BJ (cell line): ENCODE results near the gene WASHC2A. TPM values are rescaled to one million over a fixed set of nuclear protein-coding genes. Genes with fewer than 3 reads are reported as not detected.
"Not testable (repeated sequence)": the region's sequence is repeated elsewhere in the genome, so short reads cannot be mapped to it uniquely, and the experiment has no call there.

Experiments used
- CTCF ChIA-PET: fragments of 350-600 bp; formaldehyde crosslinking; extraction: SDS; loops from one replicate; lab custom pipeline; 2021; ENCODE audit warnings: antibody characterized with exemption, inconsistent platforms; lab: Yijun Ruan, JAX
- POLR2A ChIA-PET: fragments of 300-600 bp; sonication (Branson Sonifier 250); formaldehyde crosslinking; extraction: SDS; loops from one replicate; lab custom pipeline; 2021; ENCODE audit warnings: antibody characterized with exemption; lab: Charles Lee
- DNase-seq: peaks from one replicate; pipeline ENCODE4 v3.0.0-alpha.2; 2011; ENCODE audit warnings: low read depth
- H3K27me3 ChIP-seq: 2 replicates; pipeline ENCODE4 v1.6.0; 2011; ENCODE audit warnings: low read length; ENCODE audit not compliant: control insufficient read depth, insufficient read depth
- H3K36me3 ChIP-seq: 2 replicates; pipeline ENCODE4 v1.5.1; 2011; ENCODE audit warnings: low read length; ENCODE audit not compliant: control insufficient read depth, insufficient read depth
- H3K4me3 ChIP-seq: 2 replicates; pipeline ENCODE4 v1.5.1; 2011; ENCODE audit warnings: low read depth, mild to moderate bottlenecking, control low read depth, low read length
- polyA plus RNA-seq: library from polyadenylated mRNA; depleted of rRNA; stranded (reverse); fragments of >200 nt; gene quantifications from 2 replicates; pipeline ENCODE4 v1.2.3, GENCODE V29; 2011
- TF ChIP-seq, protein P1 (sequence below): IDR thresholded peaks from 2 replicates; pipeline ENCODE4 v1.5.1; 2011; ENCODE audit warnings: low read depth, mild to moderate bottlenecking, control low read depth, inconsistent platforms, low read length, moderate library complexity; ENCODE audit not compliant: insufficient read depth

The WASHC2A gene
- polyA plus RNA-seq, 1 experiment = 28.4 TPM

DNA sequence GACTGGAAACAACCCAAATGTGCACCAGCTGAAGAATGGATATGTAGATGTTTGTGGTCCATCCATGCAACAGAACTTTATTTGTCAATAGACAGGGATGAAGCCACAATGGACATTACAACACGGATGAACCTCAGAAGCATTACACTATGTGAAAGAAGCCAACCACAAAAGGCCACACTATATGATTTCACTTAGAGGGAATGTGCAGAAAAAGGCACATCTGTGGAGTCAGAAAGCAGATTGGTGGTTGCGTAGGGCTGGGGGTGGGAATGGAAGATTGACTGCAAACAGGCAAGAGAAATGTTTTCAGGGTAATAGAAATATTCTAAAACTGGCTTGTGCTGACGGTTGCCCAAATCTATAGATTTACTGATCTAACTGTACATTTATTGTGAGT lies 34.3 kb upstream of the WASHC2A start:
- no peaks in the 10 kb centered on the region for H3K36me3 ChIP-seq
- TF ChIP-seq, protein P1, sequence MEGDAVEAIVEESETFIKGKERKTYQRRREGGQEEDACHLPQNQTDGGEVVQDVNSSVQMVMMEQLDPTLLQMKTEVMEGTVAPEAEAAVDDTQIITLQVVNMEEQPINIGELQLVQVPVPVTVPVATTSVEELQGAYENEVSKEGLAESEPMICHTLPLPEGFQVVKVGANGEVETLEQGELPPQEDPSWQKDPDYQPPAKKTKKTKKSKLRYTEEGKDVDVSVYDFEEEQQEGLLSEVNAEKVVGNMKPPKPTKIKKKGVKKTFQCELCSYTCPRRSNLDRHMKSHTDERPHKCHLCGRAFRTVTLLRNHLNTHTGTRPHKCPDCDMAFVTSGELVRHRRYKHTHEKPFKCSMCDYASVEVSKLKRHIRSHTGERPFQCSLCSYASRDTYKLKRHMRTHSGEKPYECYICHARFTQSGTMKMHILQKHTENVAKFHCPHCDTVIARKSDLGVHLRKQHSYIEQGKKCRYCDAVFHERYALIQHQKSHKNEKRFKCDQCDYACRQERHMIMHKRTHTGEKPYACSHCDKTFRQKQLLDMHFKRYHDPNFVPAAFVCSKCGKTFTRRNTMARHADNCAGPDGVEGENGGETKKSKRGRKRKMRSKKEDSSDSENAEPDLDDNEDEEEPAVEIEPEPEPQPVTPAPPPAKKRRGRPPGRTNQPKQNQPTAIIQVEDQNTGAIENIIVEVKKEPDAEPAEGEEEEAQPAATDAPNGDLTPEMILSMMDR = no peak
- ChIA-PET CTCF (no interaction called here), POLR2A (no interaction called here)
- H3K27me3 ChIP-seq = no peaks in the 10 kb centered on the region; the same call in 1 of the 2 replicates
- no peak for DNase-seq
- H3K4me3 ChIP-seq = no peak overlapping the region

DNA sequence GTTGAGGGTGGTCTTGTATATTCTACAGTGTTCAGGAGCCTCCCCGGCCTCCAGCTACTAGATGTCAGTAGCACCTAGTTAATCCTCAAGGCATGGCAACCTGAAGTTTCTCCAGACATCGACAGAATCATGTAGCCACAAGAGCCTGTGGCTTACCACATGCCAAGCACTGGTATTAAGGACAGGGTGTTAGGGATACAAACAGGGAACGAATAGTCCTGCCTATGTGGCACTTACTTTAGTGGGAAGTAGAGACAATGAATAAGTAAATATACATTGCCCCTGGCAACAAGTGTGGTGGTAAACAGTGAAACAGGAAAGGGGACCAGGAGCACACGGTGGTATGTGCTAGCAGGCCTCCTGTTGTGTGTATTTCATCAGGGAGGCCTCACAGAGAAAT lies 32.4 kb upstream of the WASHC2A start:
- H3K36me3 ChIP-seq, H3K4me3 ChIP-seq, CTCF ChIA-PET, POLR2A ChIA-PET, DNase-seq, H3K27me3 ChIP-seq: not testable (repeated sequence)

DNA sequence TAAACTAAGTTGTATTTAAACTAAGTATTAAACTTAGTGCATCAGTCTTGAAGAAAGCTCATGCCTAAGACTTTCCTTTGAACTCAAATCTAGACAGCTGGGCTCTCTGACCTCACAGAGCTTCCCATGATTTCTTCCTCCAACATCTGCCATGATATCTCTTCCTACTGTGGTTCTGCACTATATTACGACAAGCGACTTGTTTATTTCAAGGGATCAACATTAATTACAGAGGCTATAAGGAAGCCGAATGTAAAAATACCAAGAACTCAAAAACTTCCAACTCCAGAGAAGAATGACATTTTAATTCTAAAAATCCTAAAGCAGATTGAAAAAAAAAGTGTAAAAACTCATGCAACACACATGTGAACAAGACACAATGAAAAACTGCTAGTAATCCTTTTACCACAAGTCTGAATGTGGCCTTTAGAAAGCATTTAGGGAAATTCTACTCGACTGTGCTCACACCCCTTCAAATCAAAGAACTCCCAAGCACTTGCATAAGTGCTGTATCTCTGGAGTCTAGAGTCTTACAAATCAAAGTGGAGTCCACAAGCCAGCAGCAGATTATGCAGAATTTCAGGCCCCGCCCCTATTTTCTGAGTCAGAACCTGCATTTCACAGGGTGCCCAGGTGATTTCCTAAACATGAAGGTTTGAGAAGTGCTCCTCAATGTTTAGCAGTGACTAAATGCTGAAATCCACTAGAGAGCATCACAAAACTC lies 22.7 kb upstream of the WASHC2A start:
- Histone ChIP-seq H3K4me3 (no peak overlapping the region), H3K36me3 (no peaks in the 10 kb centered on the region), H3K27me3 (no peaks in the 10 kb centered on the region)
- ChIA-PET CTCF (no interaction called here), POLR2A (no interaction called here)
- no peak for DNase-seq
- TF ChIP-seq, protein P1 = no peak

DNA sequence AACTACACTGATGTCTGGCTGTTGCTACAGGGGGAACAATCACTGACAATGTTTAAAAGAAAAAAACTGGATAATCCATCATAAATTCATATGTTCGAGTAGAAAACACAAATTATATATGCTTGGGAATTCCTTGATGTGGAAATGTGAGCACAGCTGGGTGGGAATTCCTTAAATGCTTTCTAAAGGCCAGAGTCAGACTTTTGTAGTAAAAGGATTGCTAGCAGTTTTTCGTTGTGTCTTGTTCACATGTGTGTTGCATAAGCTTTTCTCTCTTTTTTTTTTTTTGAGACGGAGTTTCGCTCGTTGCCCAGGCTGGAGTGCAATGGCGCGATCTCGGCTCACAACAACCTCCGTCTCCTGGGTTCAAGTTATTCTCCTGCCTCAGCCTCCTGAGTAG lies 21.3 kb upstream of the WASHC2A start:
- POLR2A ChIA-PET, DNase-seq, H3K36me3 ChIP-seq, H3K27me3 ChIP-seq, CTCF ChIA-PET, H3K4me3 ChIP-seq: not testable (repeated sequence)

- DNase-seq, H3K27me3 ChIP-seq, CTCF ChIA-PET, H3K36me3 ChIP-seq, H3K4me3 ChIP-seq, POLR2A ChIA-PET: not testable (repeated sequence)
These were observed 20.2 kb upstream of the WASHC2A start for GRCh38 chr10:50047594-50047993.

DNA sequence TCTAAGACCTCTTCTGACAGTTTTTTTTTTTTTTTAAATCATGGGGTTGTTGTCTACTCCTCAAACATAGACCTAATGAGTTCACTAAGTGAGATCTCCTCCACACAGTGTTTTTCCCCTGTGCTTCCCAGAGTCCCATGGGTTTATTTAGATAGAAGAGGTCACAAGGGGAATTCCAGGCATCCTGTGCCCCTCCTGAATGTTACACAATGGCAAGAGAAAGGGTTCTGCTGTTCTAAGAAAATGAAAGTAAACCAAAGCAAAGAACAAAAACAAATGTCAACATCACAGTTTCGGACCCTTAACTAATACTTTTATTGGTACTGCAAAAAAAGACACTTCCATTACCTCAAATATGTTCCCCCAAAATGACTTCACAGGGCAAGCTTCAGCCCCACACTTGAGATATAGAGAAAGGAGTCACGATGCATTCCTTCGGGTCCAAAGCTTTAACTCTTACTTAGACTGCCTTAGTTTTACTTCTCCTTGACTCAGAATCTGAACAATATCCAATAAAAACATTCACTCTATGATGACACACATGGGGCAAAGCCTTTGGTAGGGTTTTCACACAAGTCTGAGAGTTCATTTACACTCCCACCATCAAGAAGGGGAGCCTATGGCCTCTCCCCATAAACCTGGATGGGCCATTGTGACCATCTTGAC lies 15.6 kb upstream of the WASHC2A start:
- POLR2A ChIA-PET, H3K4me3 ChIP-seq, DNase-seq: not testable (repeated sequence)

DNA sequence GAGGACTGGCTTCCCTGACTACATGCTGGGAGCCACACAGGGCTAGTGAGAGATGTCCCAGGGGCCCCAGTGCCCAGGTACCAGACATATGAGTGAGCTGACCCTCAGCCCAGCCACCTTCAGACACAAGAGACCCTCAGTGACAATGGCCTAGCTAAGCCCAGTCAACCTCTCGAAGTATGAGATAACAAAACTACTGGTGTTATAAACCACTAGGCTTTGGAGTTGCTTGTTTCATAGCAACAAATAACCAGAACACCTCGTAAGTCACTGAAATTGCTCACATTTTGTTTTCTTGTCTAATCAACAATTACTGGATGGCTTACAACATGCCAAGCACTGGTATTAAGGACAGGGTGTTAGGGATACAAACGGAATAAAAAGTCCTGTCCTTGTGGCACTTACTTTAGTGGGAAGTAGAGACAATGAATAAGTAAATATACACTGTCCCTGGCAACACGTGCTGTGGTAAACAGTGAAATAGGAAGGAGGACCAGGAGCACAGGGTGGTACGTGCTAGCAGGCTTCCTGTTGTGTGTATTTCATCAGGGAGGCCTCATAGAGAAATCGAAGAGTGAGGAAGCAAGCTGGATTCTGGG lies 14.9 kb upstream of the WASHC2A start:
- H3K4me3 ChIP-seq, DNase-seq, H3K36me3 ChIP-seq, CTCF ChIA-PET, H3K27me3 ChIP-seq, POLR2A ChIA-PET: not testable (repeated sequence)

More for the DNA sequence above, 15.6 kb upstream of the WASHC2A start:
- H3K27me3 ChIP-seq, CTCF ChIA-PET, H3K36me3 ChIP-seq: not testable (repeated sequence)

DNA sequence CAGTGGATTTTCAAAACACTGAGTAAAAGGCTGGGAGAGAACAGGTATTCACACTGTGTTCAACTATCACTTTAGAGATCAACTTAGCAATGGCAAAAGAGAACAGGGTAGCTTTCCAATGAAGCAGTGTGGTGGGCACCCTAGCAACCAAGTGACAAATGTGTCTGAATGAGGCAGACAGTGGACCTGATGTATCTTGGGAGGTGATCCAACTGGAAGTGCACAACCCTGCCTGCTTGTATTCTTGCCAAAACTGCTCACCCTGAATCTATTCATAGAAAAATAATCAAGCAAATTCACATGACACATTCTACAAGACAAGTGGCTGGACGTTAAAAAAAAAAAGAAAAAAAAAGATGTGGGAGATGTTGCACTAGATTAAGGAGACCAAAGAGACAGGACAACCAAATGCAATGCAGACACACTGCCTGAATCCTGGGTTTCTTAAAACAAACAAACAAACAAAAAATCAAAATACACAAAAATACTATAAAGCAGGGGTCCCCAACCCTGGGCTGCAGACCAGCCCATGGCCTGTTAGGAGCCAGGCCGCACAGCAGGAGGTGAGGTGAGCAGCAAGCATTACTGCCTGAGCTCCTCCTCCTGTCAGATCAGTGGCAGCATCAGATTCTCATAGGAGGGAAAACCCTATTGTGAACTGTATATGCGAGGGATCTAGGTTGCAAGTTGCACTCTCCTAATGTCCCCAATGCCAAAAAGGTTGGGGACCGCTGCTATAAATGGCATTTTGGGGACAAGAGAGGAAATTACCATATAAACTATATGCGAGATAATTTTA lies 12.1 kb upstream of the WASHC2A start:
- H3K36me3 ChIP-seq, H3K4me3 ChIP-seq, CTCF ChIA-PET, DNase-seq, H3K27me3 ChIP-seq, POLR2A ChIA-PET: not testable (repeated sequence)

- H3K4me3 ChIP-seq, H3K27me3 ChIP-seq, CTCF ChIA-PET, H3K36me3 ChIP-seq, POLR2A ChIA-PET, DNase-seq: not testable (repeated sequence)
These were observed 11.1 kb upstream of the WASHC2A start for GRCh38 chr10:50056654-50057053.

DNA sequence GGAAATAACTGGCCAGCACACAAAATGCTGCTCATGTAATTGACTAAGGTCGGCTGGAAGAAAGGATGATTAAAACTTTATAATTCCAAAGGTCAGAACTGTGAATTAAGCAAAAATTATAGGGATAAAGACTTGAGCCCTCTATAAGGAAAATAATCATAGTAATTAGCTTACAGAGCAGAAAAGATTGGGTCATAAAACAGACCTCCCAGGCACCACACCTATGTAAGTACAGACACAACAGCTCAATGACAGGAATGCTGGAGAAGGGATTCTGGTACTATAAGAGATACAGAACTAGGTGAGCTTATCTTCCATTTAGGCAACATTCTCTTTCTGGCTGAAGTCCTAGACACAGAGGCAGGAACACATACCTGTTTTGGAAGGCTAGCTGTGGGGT lies 9.0 kb upstream of the WASHC2A start:
- H3K27me3 ChIP-seq, DNase-seq, CTCF ChIA-PET, H3K36me3 ChIP-seq, POLR2A ChIA-PET, H3K4me3 ChIP-seq: not testable (repeated sequence)
